Retinal pigment epithelial cell (primary cell): ENCODE measurements around the gene CHST9.

Experiments
- DNase-seq: peaks from one replicate; pipeline ENCODE4 v3.0.0-alpha.2; 2010; ENCODE audit warnings: low read depth
- H3K4me3 ChIP-seq: 2 replicates; pipeline ENCODE4 v1.5.1; 2011; ENCODE audit warnings: mild to moderate bottlenecking, low read length, control low read depth, moderate library complexity
- CTCF ChIP-seq: conservative IDR thresholded peaks from 2 replicates; pipeline ENCODE4 v1.5.1; 2011; ENCODE audit warnings: low read depth, low read length, control low read depth, inconsistent platforms

CHST9 gene

GRCh38 chr18:27033722-27034121, 151.4 kb downstream of the CHST9 start:
- DNase-seq, result no peak
- no peak overlapping the region for H3K4me3 ChIP-seq
- TF ChIP-seq CTCF, result no peak

- no peak overlapping the region for H3K4me3 ChIP-seq
- TF ChIP-seq CTCF, result no peak
- DNase-seq, result no peak
Observed at GRCh38 chr18:27030421-27030820, 154.7 kb downstream of the CHST9 start.

GRCh38 chr18:27022477-27022876, 162.6 kb downstream of the CHST9 start:
- no peak overlapping the region for H3K4me3 ChIP-seq
- DNase-seq, result no peak
- TF ChIP-seq CTCF, result no peak

- peak; percentile 68 for TF ChIP-seq CTCF
- DNase-seq, result no peak
- H3K4me3 ChIP-seq, result no peak overlapping the region
Observed at GRCh38 chr18:27017901-27018500, 167.1 kb downstream of the CHST9 start.

GRCh38 chr18:27014841-27015240, 170.3 kb downstream of the CHST9 start:
- no peak overlapping the region for H3K4me3 ChIP-seq
- DNase-seq, result no peak
- TF ChIP-seq CTCF, result no peak

GRCh38 chr18:27010784-27011183, 174.3 kb downstream of the CHST9 start:
- DNase-seq, result no peak
- no peak for TF ChIP-seq CTCF
- H3K4me3 ChIP-seq, result no peak overlapping the region

- no peak for DNase-seq
- TF ChIP-seq CTCF, result no peak
- H3K4me3 ChIP-seq, result no peak overlapping the region
Observed at GRCh38 chr18:27009293-27009692, 175.8 kb downstream of the CHST9 start.
